ENCODE results near the gene TNP1.

GRCh38 chr2:216880509-216881184 lies 20.8 kb upstream of the TNP1 start:
- TF ChIP-seq CTCF (conservative IDR thresholded peaks at IDR 0.05 in 1 of 2, IDR thresholded peaks at IDR 0.05 in 1 of 2; ENCODE audit: low read depth in 1 of 2, low read length in 2 of 2), result no peak
- TF ChIP-seq EZH2 (IDR thresholded peaks at IDR 0.05; ENCODE audit: low read length, missing control alignments), result no peak

Data from fibroblast of lung (primary cell).